ENCODE data around the gene LILRA5.
"Not testable (repeated sequence)": the region's sequence is repeated elsewhere in the genome, so short reads cannot be mapped to it uniquely, and the experiment has no call there.

The LILRA5 gene

GRCh38 chr19:54312436-54313377 is at the start of gene LILRA5:
LILRA5 (minus strand) TSS chr19:54313166; CDS start chr19:54313019, 147 bp downstream.
- no peak for DNase-seq

DNA sequence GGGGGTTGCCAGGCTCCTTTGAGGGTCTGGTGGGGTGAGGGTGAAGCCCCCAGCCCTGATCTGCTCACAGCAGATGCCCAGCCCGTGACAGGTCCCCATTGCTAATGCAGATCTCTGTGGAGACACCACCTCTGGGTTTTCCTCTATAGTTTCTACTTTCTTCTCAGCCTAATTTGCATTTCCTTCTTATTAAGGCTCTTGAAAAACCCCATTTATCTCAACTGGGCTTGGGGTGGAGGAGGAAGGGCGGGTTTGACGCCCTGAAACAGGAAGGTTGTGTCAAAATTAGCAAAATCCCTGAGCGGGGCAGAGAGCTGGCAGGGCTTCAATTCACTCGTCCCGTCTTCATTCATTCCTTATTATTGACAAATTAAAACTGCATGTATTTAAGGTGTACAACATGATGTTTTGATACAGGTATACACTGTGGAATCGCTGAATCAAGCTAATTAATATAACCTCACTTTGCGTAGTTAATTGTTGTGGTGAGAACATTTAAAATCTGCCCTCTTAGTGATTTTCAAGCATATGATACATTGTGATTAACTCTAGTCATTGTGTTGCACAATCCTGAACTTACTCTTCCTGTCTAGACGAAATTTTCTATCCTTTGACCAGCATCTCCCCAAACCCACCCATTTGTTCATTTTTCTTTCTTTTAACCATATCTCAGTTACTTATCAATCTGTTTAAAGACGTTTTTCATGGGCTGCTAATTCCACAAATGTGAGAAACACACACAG is 48.9 kb upstream of the LILRA5 start:
- DNase-seq = not testable (repeated sequence)

- not testable (repeated sequence) for DNase-seq
These were observed 46.3 kb upstream of the LILRA5 start for GRCh38 chr19:54359149-54359820.

- no peak for DNase-seq
These were observed 44.4 kb upstream of the LILRA5 start for GRCh38 chr19:54357381-54357780.

GRCh38 chr19:54356444-54357056 is 43.6 kb upstream of the LILRA5 start:
- no peak for DNase-seq

DNA sequence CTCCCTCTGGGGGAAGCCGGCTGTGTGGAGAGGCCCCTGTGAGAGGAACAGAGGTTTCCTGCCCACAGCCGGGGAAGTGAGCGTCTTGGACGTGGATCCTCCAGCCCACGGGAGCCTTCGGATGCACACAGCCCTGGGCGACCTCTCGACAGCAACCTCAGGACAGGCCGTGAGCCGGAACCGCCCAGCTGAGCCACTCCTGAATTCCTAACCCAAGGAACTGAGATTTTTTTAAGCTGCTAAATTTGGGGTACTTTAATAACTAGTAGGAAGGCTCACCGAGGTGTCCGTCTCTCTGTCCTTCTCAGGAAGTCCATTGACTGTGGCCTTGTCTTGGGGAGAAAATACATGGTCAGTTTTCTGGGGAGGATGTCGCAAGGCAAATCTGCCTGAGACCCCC is 42.7 kb upstream of the LILRA5 start:
- DNase-seq = no peak

- no peak for DNase-seq
These were observed 41.8 kb upstream of the LILRA5 start for GRCh38 chr19:54354761-54355160.

DNA sequence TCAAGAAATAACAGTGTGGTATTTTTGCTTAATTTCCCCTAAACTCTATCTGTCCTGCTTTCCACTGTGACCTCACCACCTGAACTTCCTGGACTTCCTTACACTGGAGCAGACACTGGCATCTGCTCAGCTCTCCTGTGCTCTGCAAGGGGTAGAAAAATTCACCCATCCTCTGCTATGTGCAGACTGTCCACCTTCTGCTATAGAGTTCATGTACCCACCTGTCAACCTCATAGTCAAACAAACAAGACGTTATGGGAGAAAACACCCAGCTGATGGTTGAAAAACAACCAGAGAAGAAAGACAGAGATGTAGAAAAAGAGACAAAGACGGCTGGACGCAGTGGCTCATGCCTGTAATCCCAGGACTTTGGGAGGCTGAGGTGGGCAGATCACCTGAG is 39.6 kb upstream of the LILRA5 start:
- DNase-seq = no peak

GRCh38 chr19:54352041-54352440 is 39.1 kb upstream of the LILRA5 start:
- DNase-seq = no peak

DNA sequence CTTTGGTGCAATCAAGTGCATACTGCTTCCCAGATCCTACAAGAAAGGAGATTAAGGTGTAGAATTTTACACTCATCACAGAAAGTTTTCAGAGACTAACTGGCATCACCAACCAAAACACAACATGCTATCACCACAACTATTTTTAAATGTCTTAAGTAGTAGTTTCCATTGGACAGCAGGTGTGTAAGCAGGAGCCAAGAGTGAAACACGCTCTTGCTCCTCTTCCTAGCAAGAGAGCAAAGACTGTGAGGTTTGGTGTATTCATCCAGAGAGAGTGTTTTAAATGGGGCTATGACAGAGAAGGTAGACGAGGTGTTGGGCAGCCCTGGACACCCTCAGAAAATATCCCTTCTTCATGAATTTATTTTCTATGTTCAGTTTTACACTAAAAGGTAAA is 38.5 kb upstream of the LILRA5 start:
- no peak for DNase-seq

GRCh38 chr19:54345938-54346386 is 33.0 kb upstream of the LILRA5 start:
- DNase-seq = no peak

DNA sequence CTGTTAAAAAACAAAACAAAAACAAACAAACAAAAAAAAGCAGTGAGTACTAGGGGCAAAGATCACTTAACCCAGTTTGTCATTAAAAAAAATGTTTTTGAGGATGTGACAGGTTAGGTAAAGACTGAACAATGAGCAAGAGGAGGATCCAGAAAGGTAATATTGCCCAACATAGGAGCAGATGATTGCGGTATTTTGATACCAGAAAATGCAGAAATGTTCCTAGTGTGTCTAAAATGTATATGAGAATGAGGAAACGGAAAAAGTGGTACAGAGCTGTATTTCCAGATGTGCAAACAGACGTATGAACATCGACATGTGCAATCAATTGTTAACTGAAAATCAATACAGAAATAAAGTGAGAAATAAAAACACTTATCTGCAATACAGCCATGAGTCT is 30.9 kb upstream of the LILRA5 start:
- no peak for DNase-seq

DNA sequence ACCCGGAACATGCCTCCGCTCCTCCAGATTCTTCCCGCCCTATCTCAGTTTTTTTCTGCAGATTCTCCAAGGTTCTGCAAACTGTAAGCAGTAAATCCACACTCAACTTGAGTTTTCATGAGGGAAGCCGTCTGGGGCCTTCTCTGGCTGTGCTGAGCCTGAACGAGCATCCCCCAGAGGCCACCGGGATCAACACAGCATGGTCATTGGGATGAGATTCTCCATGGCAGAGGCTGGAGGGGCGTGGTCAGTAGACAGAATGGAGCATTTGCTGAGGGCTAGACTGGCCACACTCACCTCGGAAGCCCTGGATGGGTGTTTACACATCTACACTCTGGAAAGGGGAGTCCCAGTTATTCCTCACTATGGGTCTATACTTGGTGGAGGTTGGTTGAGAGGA is 28.3 kb upstream of the LILRA5 start:
- no peak for DNase-seq

DNA sequence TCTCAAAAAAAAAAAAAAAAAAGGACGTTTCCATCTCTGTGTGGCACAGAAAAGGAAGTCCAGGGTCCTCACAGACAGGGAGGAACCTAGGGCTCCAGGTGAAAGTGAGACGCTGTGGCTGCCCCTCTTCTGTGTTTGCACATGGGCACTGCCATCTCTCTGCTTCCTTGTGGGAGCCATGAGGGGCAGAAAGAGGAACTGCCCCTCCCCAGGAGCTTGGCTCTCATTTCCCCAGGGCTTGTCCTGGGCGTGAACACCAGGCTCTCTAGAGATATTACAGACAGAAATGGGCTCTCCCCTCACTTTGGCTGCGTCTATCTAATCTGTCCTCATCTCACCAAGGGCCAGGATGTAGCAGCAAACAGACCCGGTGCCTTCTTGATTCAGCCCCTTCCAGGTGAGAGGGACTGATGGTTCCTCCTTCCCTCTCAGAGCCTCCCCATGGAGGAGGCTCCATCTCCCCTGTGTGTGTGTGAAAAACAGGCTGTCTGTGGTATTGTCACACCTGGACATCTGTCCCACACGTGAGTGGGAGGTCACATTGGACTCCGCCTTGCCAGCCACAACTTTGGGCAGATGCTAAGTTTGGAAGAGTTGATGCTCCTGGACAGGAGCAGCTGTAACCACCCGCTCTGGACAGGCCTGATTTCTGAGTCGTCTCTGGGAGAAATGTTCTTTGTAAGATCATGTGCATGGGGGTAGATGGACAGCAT is 26.8 kb upstream of the LILRA5 start:
- DNase-seq = no peak

DNA sequence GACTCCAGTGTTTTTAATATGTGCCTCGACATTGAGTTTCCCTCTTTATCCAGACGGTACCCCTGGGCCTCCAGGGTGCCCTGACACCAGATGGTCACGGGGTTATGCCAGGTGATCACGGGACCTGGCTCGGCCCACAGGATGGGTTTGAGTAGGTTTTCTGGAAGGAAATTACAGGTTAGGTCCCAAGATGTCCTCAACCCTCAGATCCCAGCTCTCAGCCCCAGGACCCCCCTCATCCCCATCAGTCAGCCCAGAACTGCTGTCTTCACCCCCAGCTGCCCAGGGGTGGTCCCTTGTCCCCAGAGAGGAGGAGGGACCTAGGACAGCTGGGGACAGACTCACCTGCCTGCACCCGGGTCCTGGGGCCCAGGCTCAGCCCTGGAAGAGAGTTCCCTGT is 25.6 kb upstream of the LILRA5 start:
- DNase-seq = no peak

- DNase-seq = no peak
These were observed 24.9 kb upstream of the LILRA5 start for GRCh38 chr19:54337858-54338230.

GRCh38 chr19:54336893-54337857 is 24.2 kb upstream of the LILRA5 start:
- DNase-seq = no peak

- no peak for DNase-seq
These were observed 23.3 kb upstream of the LILRA5 start for GRCh38 chr19:54335979-54336892.

- no peak for DNase-seq
These were observed 22.2 kb upstream of the LILRA5 start for GRCh38 chr19:54335164-54335563.
